ENCODE data around the gene HIVEP3.

Gene HIVEP3

GRCh38 chr1:41749991-41750745 lies 168.6 kb downstream of the HIVEP3 start:
- FAIRE-seq = no peak

- no peak for FAIRE-seq
Observed at GRCh38 chr1:41745022-41745421, 173.7 kb downstream of the HIVEP3 start.

- no peak for FAIRE-seq
Observed at GRCh38 chr1:41743366-41743765, 175.4 kb downstream of the HIVEP3 start.

GRCh38 chr1:41742219-41742618 lies 176.5 kb downstream of the HIVEP3 start:
- FAIRE-seq = no peak

- FAIRE-seq = no peak
Observed at GRCh38 chr1:41741244-41741643, 177.5 kb downstream of the HIVEP3 start.

GRCh38 chr1:41740630-41741239 lies 178.0 kb downstream of the HIVEP3 start:
- FAIRE-seq = no peak

GRCh38 chr1:41740058-41740457 lies 178.7 kb downstream of the HIVEP3 start:
- FAIRE-seq = no peak

- FAIRE-seq = no peak
Observed at GRCh38 chr1:41739061-41739955, 179.4 kb downstream of the HIVEP3 start.

GRCh38 chr1:41738475-41738874 lies 180.2 kb downstream of the HIVEP3 start:
- no peak for FAIRE-seq

- no peak for FAIRE-seq
Observed at GRCh38 chr1:41738006-41738405, 180.7 kb downstream of the HIVEP3 start.

GRCh38 chr1:41735631-41736260 lies 183.0 kb downstream of the HIVEP3 start:
- no peak for FAIRE-seq

GRCh38 chr1:41735139-41735538 lies 183.6 kb downstream of the HIVEP3 start:
- no peak for FAIRE-seq

GRCh38 chr1:41734201-41734970 lies 184.3 kb downstream of the HIVEP3 start:
- FAIRE-seq = no peak

- FAIRE-seq = no peak
Observed at GRCh38 chr1:41733725-41734124, 185.0 kb downstream of the HIVEP3 start.

- no peak for FAIRE-seq
Observed at GRCh38 chr1:41733021-41733420, 185.7 kb downstream of the HIVEP3 start.

GRCh38 chr1:41731516-41732030 lies 187.1 kb downstream of the HIVEP3 start:
- FAIRE-seq = no peak

- FAIRE-seq = no peak
Observed at GRCh38 chr1:41730806-41731205, 187.9 kb downstream of the HIVEP3 start.

GRCh38 chr1:41728403-41729202 lies 190.1 kb downstream of the HIVEP3 start:
- FAIRE-seq = no peak

- FAIRE-seq = no peak
Observed at GRCh38 chr1:41727749-41728115, 191.0 kb downstream of the HIVEP3 start.

- FAIRE-seq = no peak
Observed at GRCh38 chr1:41726899-41727748, 191.6 kb downstream of the HIVEP3 start.

All from TTC549 (cell line).